Measurements from ENCODE around the gene TFG.

Gene TFG

GRCh38 chr3:100697723-100698285, 11.5 kb upstream of the TFG start:
- no peak for DNase-seq (ENCODE audit: low read depth)

GRCh38 chr3:100698736-100699135, 10.6 kb upstream of the TFG start:
- H3K4me3 ChIP-seq (ENCODE audit: control insufficient read depth, low read depth, low read length), result no peak overlapping the region
- no peak for DNase-seq (ENCODE audit: low read depth)
- no peak for TF ChIP-seq CTCF (conservative IDR thresholded peaks at IDR 0.05; ENCODE audit: control insufficient read depth, insufficient read depth, low read depth, low read length)

More at GRCh38 chr3:100697723-100698285, 11.5 kb upstream of the TFG start:
- no peak for TF ChIP-seq CTCF (conservative IDR thresholded peaks at IDR 0.05; ENCODE audit: control insufficient read depth, insufficient read depth, low read depth, low read length)
- no peak overlapping the region for H3K4me3 ChIP-seq (ENCODE audit: control insufficient read depth, low read depth, low read length)

- H3K4me3 ChIP-seq (ENCODE audit: control insufficient read depth, low read depth, low read length), result no peak overlapping the region
- no peak for DNase-seq (ENCODE audit: low read depth)
- no peak for TF ChIP-seq CTCF (conservative IDR thresholded peaks at IDR 0.05; ENCODE audit: control insufficient read depth, insufficient read depth, low read depth, low read length)
Measured at GRCh38 chr3:100700708-100701107, 8.6 kb upstream of the TFG start.

- no peak for TF ChIP-seq CTCF (conservative IDR thresholded peaks at IDR 0.05; ENCODE audit: control insufficient read depth, insufficient read depth, low read depth, low read length)
- no peak overlapping the region for H3K4me3 ChIP-seq (ENCODE audit: control insufficient read depth, low read depth, low read length)
- DNase-seq (ENCODE audit: low read depth), result no peak
Measured at GRCh38 chr3:100702082-100702979, 7.0 kb upstream of the TFG start.

- no peak overlapping the region for H3K4me3 ChIP-seq (ENCODE audit: control insufficient read depth, low read depth, low read length)
- no peak for DNase-seq (ENCODE audit: low read depth)
- TF ChIP-seq CTCF (conservative IDR thresholded peaks at IDR 0.05; ENCODE audit: control insufficient read depth, insufficient read depth, low read depth, low read length), result no peak
Measured at GRCh38 chr3:100702980-100703345, 6.3 kb upstream of the TFG start.

GRCh38 chr3:100703865-100704264, 5.4 kb upstream of the TFG start:
- TF ChIP-seq CTCF (conservative IDR thresholded peaks at IDR 0.05; ENCODE audit: control insufficient read depth, insufficient read depth, low read depth, low read length), result no peak
- H3K4me3 ChIP-seq (ENCODE audit: control insufficient read depth, low read depth, low read length), result no peak overlapping the region
- no peak for DNase-seq (ENCODE audit: low read depth)
